K562 treated with DMSO at 1 percent for 4 hours (cell line): Measurements from ENCODE around the gene GTPBP2. TPM values are rescaled to one million over a fixed set of nuclear protein-coding genes. Genes with fewer than 3 reads are reported as not detected.

ENCODE experiments used
- total RNA-seq: library from RNA; unstranded; fragments of 300-600 nt; gene quantifications from 2 replicates; pipeline ENCODE4 v1.2.3, GENCODE V29; 2022; ENCODE audit not compliant: insufficient read depth

Gene GTPBP2
- 122 and 156 TPM in 2 replicates for total RNA-seq

GRCh38 chr6:43629104-43629504 is at the start of gene GTPBP2:
GTPBP2 (minus strand) TSS chr6:43629264; CDS start chr6:43629162, 102 bp downstream.

GRCh38 chr6:43644940-43645612 is 16.0 kb upstream of the GTPBP2 start, which contains the start of gene RSPH9:
RSPH9 (plus strand) TSS chr6:43645036; CDS start chr6:43645099, 63 bp downstream.

GRCh38 chr6:43635387-43636307 is 6.6 kb upstream of the GTPBP2 start, which contains the start of gene MAD2L1BP:
MAD2L1BP (plus strand) TSS chr6:43635840; CDS start chr6:43635876, 36 bp downstream.

GRCh38 chr6:43575772-43576551 is 53.1 kb downstream of the GTPBP2 start, which contains the start of the genes POLH and XPO5:
POLH (plus strand) TSS chr6:43576185; CDS start chr6:43582320, 6,135 bp downstream.
XPO5 (minus strand) TSS chr6:43576038; CDS start chr6:43575864, 174 bp downstream.

Other genes starting within 250 kb of the GTPBP2 start
- gene ABCC10, start 201.7 kb downstream of the GTPBP2 start, total RNA-seq, result 11.9 and 15.4 TPM in 2 replicates
- 0.84 TPM in 1 of 2 replicates, not detected in the other for gene DLK2, start 173.7 kb downstream of the GTPBP2 start, total RNA-seq
- 40.5 and 45.9 TPM in 2 replicates for gene TJAP1, start 151.7 kb downstream of the GTPBP2 start, total RNA-seq
- not detected in 2 replicates for gene LRRC73, start 118.9 kb downstream of the GTPBP2 start, total RNA-seq
- 136 and 148 TPM in 2 replicates for gene YIPF3, start 112.3 kb downstream of the GTPBP2 start, total RNA-seq
- 47.9 and 51.3 TPM in 2 replicates for gene POLR1C, start 112.2 kb downstream of the GTPBP2 start, total RNA-seq
- gene XPO5, start 53.2 kb downstream of the GTPBP2 start, total RNA-seq, result 54.7 and 66.2 TPM in 2 replicates
- 20.0 and 22.6 TPM in 2 replicates for gene POLH, start 53.1 kb downstream of the GTPBP2 start, total RNA-seq
- 64.2 and 69.6 TPM in 2 replicates for gene MAD2L1BP, start 6.6 kb upstream of the GTPBP2 start, total RNA-seq
- gene RSPH9, start 15.8 kb upstream of the GTPBP2 start, total RNA-seq, result 0.91 TPM in 1 of 2 replicates, not detected in the other
- gene MRPS18A, start 58.5 kb upstream of the GTPBP2 start, total RNA-seq, result 98.5 and 99.2 TPM in 2 replicates
- 188 and 209 TPM in 2 replicates for gene VEGFA, start 140.9 kb upstream of the GTPBP2 start, total RNA-seq